ENCODE data around the gene MYO18A.
A peak's percentile ranks its signal among the peaks of the same experiment; 100 is the strongest.
"Not testable (repeated sequence)": the region's sequence is repeated elsewhere in the genome, so short reads cannot be mapped to it uniquely, and the experiment has no call there.

Gene MYO18A

DNA sequence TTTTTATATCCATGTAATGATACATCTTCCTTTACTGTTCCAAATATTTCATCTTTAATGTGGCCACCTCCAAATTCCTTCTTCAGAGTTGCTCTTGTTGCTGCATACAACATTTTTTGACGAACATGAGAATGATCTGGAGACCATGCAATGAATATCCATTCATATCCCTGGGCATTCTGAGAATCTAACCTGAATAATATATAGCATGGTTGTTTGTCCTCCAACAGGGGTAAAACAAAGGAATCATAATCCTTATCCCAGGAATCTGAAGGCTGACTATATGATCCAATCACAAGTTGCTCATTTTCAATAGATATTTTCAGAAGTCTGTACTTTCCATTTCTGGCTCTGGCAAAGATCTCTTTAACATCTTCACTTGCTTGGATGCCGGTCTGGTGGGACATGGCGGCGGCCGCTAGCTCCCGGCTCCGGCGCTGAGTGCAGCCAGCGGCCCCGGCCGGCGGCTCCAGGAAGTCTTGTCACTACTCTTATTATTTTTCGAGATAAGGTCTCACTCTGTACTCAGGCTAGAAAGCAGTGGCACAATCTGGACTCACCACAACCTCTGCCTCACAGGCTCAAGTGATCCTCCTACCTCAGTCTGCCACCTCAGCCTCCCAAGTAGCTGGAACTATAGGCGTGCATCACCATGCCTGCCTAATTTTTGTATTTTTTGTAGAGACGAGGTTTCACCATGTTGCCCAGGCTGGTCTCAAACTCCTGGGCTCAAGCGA, 24.0 kb upstream of the MYO18A start:
- H3K27ac Mint-ChIP-seq; H3K4me1 Mint-ChIP-seq; H3K4me3 Mint-ChIP-seq; H3K36me3 Mint-ChIP-seq; H3K9me3 Mint-ChIP-seq; DNase-seq (ENCODE audit: low spot score in 2 of 2): not testable (repeated sequence)
- peak; percentile 34 for ATAC-seq

DNA sequence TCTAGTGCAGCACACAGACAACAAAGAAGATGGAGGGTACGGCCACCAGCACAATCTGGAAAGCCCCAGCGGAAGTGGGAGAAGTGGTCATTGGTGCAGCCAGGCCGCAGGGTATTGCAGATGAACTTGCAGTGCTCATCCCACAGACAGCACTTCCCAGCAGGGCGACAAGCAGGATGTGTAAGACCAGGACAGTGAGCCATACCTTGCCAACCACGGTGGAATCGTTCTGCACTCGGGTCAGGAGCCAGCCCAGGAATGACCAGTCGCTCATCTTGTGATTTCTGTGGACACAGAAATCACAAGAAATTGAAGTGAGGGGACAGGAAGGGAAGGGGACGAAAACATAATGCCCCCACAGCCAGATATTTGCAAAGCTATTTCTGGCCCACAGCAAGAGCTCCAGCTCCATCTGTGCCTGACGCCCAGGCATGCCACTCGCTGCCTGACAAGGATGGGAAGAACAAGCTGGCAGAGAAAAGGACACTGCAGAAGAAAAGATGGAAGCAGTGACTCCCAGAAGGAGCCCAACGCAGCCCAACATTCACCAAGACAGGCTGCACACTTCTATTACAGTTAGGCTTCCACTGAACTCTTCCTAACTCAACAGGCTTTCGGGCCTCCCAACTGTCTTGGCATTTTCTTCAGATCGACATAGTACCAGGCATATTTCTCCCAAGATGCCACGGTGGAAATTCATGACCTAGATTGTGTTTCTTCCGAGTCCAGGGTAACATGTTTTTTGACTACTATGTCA, 17.5 kb upstream of the MYO18A start:
- ATAC-seq (no peak), DNase-seq (ENCODE audit: low spot score in 2 of 2) (no peak)
- Mint-ChIP-seq H3K4me3 (no peak overlapping the region), H3K36me3 (no peaks in the 10 kb centered on the region), H3K27ac (no peak overlapping the region), H3K9me3 (no peaks in the 10 kb centered on the region), H3K4me1 (no peaks in the 10 kb centered on the region)

DNA sequence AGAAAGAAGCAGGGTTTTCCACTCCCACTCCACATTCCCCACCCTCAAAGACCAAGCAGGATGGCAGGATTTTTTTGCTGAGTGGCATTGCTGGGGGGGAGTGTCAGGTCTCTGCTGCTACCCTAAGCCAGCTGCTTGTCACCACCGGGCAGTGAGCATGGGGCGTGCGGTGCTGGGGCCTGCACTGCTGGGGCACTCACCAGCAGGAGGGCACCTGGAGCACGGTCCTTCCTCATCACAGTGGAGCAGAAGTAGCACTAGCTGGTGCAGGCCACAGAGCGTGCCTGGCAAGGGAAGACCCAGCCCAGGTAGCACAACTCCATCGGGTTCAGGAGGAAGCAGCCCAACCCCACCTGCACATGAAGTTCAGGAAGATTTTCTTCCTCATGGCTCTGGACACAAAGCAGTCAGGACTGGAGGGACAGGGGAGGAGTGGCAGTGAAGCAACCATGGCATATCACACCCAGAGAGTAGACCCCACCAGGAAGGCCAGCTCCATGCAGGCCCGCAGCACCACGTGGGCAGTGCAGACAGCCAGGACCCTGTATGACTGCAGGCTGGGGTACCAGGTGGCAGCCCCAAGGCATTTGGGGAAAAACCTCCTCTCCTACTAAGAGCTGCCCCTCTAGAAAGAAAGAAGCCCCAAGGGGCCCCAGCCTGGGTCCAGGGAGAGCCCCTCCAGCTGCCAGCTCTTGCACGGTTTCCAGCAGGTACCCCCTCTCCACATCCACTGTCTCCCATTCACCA, 16.7 kb upstream of the MYO18A start:
- no peak overlapping the region for H3K4me3 Mint-ChIP-seq
- H3K36me3 Mint-ChIP-seq = no peaks in the 10 kb centered on the region
- H3K4me1 Mint-ChIP-seq = no peaks in the 10 kb centered on the region
- DNase-seq (ENCODE audit: low spot score in 2 of 2) (no peak), ATAC-seq (peak; percentile 45)
- no peak overlapping the region for H3K27ac Mint-ChIP-seq
- H3K9me3 Mint-ChIP-seq = no peaks in the 10 kb centered on the region

DNA sequence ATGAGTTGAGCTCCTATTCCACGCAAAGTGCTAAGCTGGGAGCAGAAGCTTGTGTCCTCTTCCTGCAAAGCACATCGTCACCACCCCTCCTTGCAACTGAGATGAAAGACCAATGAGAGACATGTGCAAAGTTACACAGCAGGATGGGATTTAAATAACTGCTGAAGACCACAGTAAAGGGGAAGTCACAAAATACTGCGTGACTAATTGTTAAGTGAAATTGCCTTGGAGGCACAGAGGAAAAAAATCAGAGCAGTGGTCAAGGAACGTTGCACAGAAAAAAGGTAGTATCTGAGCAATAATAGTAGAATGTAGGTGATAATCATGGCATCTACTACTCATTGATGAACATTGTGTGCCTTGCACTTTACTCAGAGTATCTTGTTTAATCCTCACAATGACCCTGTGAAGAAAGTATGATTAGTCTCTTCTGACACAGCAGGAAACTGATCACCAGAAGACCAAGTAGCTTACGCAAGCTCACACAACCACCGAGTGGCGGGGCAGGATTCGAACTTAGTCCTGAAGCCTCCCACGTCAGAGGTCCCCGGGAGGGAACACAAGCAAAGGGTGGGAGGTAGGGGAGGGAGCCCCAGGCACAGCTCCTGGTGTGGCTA, 15.4 kb upstream of the MYO18A start:
- Mint-ChIP-seq H3K36me3 (no peaks in the 10 kb centered on the region), H3K4me1 (no peaks in the 10 kb centered on the region)

DNA sequence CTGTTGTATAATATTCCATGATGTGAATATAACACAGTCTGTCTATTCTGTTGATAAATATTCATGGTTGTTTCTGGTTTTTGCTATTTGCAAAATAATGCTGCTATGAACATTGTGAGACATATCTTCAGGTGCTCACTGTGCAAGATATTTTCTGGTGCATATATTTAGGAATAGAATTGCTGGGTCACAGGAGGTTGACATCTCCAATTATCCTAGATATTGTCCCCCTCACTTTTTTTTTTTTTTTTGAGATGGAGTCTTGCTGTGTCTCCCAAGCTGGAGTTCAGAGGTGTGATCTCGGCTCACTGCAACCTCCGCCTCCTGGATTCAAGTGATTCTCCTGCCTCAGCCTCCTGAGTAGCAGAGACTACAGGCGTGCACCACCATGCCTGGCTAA, 14.5 kb upstream of the MYO18A start:
- DNase-seq (ENCODE audit: low spot score in 2 of 2) = no peak
- H3K4me1 Mint-ChIP-seq = no peaks in the 10 kb centered on the region

More for the DNA sequence above, 15.4 kb upstream of the MYO18A start:
- Mint-ChIP-seq H3K27ac (no peak overlapping the region), H3K9me3 (no peaks in the 10 kb centered on the region), H3K4me3 (no peak overlapping the region)
- ATAC-seq (peak; percentile 36), DNase-seq (ENCODE audit: low spot score in 2 of 2) (no peak)

DNA sequence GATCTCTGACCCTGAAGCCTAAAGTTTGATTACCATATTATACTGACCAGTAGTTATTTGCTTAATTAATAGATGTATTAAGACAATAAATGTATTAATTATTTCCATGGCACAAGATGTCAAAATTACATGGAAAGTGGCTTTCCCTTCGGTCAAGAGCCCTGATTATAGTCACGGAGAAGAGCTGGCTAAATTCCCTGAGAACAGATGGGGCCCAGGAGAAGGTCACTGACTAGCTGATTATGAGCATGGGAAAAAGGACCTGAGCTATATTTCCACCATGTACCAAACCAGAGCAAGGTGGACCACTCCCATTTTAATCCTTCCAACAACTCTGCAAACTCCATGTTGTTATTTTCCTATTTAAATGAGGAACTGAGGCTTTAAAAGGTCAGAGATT, 12.9 kb upstream of the MYO18A start:
- H3K4me3 Mint-ChIP-seq = no peak overlapping the region
- H3K36me3 Mint-ChIP-seq = no peaks in the 10 kb centered on the region
- H3K4me1 Mint-ChIP-seq = no peaks in the 10 kb centered on the region
- no peaks in the 10 kb centered on the region for H3K9me3 Mint-ChIP-seq
- H3K27ac Mint-ChIP-seq = no peak overlapping the region
- DNase-seq (ENCODE audit: low spot score in 2 of 2) (no peak), ATAC-seq (no peak)

More for the DNA sequence above, 14.5 kb upstream of the MYO18A start:
- no peak for ATAC-seq
- no peak overlapping the region for H3K4me3 Mint-ChIP-seq
- H3K36me3 Mint-ChIP-seq = no peaks in the 10 kb centered on the region
- H3K9me3 Mint-ChIP-seq = no peaks in the 10 kb centered on the region
- H3K27ac Mint-ChIP-seq = no peak overlapping the region

DNA sequence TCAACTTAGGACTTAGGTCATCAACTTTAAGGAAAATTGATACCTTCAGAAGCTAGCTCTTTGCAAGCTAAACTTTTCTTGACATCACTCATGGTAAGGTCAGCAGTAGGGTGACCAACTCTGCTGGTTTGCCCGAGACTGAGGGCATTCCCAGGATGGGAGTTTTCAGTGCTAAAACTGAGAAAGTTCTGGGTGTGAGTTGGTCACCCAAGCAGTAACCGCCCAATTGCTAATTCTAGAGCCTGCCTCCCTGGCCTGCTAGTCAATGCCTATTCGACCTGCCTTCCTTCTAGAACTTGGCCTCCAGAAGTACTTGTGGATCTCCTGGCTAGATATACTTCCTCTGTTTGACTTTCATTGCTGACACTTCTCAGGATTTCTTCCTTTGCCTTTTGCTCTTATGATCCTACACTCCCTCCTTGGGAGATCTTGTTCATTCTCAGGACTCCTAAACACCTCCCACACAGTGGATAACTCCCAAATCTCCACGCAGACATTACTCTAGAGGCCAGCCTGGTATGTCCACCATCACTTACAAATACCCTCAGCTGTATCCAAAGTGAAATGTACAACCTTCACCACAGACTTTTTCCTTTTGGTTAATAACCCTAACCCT, 10.5 kb upstream of the MYO18A start:
- no peaks in the 10 kb centered on the region for H3K9me3 Mint-ChIP-seq

DNA sequence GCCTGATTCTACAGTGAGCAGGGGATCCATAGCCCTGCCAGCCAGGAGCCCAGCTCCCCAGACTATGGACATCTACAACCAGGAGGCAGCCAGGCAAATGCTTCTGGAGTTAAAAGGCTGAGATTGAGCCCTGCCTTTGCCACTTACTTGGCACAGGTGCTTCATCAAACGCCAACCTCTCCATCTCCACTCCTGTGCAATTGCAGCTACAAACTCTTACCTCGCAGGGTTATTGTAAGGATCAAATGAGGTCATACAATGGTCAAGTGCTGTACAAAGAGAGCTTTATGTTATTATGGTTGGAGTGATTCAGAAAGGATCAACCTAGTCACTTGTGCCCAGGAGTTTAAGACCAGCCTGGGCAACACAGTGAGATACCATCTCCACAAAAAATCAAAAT, 9.8 kb upstream of the MYO18A start:
- H3K9me3 Mint-ChIP-seq = no peaks in the 10 kb centered on the region
- ATAC-seq (no peak), DNase-seq (ENCODE audit: low spot score in 2 of 2) (no peak)
- no peak overlapping the region for H3K4me3 Mint-ChIP-seq
- H3K4me1 Mint-ChIP-seq = no peaks in the 10 kb centered on the region
- no peaks in the 10 kb centered on the region for H3K36me3 Mint-ChIP-seq
- H3K27ac Mint-ChIP-seq = no peak overlapping the region

More for the DNA sequence above, 10.5 kb upstream of the MYO18A start:
- Mint-ChIP-seq H3K4me3 (no peak overlapping the region), H3K4me1 (no peaks in the 10 kb centered on the region), H3K36me3 (no peaks in the 10 kb centered on the region), H3K27ac (no peak overlapping the region)
- no peak for ATAC-seq
- no peak for DNase-seq (ENCODE audit: low spot score in 2 of 2)

DNA sequence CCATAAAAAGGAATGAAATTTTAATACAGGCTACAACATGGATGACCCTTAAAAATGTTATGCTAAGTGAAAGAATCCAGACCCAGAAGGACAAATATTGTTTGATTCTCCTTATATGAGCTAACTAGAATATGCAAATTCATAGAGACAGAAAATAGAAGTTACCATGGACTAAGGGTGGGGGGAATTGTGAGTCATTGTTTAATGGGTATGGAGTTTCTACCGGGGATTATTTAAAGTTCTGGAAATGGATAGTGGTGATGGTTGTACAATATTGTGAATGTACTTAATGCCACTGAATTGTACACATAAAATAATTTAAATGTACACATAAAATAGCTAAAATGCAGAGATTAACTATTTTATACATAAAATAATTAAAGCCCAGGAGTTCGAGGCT, 9.2 kb upstream of the MYO18A start:
- no peak overlapping the region for H3K27ac Mint-ChIP-seq
- DNase-seq (ENCODE audit: low spot score in 2 of 2) (no peak), ATAC-seq (no peak)
- H3K4me3 Mint-ChIP-seq = no peak overlapping the region
- H3K36me3 Mint-ChIP-seq = no peaks in the 10 kb centered on the region
- no peaks in the 10 kb centered on the region for H3K9me3 Mint-ChIP-seq
- no peaks in the 10 kb centered on the region for H3K4me1 Mint-ChIP-seq

DNA sequence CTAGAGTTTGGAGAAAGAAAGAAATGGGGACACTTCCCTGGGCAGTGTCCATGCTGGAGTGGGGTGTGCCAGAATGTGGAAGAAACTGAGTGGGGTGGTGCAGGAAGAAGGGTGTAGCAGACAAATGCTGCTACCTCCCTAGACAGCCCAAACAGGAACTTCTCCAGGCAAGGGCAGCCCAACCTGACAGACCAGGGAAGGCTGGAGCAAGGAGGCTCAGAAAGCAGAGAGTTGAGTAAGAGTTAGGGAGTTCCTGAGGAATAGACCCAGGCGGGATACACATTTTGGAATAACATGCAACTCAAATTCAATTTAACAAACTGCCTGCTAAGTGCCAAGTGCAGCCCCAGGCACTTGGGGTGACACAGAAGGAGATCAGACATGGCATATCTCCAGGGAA, 1.0 kb upstream of the MYO18A start:
- Mint-ChIP-seq H3K4me3 (no peak overlapping the region), H3K36me3 (no peaks in the 10 kb centered on the region), H3K27ac (peak overlapping the region; percentile 72), H3K4me1 (peaks cover 39% of the 10 kb centered on the region), H3K9me3 (no peaks in the 10 kb centered on the region)
- DNase-seq (ENCODE audit: low spot score in 2 of 2) (no peak), ATAC-seq (no peak)

DNA sequence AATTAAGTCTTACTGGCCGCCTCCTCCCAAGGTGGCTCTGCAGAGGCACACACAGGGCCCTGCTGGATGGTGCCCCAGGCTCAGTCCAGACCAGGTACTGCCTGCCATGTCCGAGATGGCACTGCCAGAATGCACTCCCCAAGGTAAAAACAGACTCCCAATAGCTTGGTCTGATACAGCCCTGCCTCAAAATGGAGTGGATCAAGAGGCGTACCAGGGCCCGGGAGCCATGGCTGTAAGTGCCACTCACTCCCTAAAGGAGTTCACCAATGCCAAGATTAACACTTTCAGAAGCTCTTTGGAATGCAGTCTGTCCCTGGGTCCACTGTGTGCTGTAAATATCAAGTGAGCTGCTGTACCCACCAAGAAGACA, 576 bp upstream of the MYO18A start:
- DNase-seq (ENCODE audit: low spot score in 2 of 2) = peak in 1 of 2 donors; percentile 59
- H3K27ac Mint-ChIP-seq = peak overlapping the region; percentile 72
- no peak for ATAC-seq

DNA sequence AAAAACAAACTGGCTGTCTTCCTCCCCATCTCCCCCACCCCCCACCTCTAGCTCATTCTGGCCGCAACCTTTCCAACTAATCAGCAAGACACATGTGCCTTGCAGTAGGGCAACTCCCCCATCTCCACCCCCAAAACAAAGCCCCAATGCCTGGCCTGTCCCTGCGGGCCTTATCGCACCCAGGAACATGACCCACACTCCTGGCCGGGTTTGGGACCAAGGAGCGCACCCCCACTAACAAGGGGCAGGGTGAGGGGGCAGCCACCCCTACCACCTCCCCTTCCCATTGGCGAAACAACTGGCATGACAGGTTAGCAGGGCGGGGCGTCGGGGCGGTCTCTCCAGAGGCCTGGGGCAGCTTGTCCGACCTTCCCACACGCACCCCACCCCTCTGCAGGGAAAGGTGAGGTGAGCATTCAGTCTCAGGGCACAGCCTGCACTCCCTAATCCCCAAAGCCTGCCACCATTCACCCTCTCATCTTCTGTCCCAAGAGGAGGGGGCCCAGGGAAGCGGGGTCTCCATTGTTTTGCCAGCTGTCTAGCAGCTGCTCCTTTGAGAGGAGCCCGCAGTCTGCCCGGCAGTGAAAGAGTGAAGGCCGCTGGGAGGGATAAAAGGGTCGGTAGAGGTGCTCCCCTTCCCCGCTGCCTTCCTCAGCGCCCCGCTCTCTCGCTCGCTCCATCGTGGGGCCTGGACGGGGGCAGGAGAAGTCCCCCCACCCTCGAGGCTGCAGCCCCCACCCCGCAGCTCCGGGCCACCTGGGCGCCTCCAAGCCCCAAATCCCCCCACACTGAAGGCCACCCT, 765 bp downstream of the MYO18A start:
- DNase-seq (ENCODE audit: low spot score in 2 of 2) (no peak), ATAC-seq (no peak)
- Mint-ChIP-seq H3K27ac (peak overlapping the region; percentile 97), H3K4me3 (peak overlapping the region; percentile 90), H3K36me3 (no peaks in the 10 kb centered on the region), H3K4me1 (peaks cover 43% of the 10 kb centered on the region), H3K9me3 (no peaks in the 10 kb centered on the region)

More for the DNA sequence above, 576 bp upstream of the MYO18A start:
- peak overlapping the region; percentile 90 for H3K4me3 Mint-ChIP-seq
- H3K36me3 Mint-ChIP-seq = no peaks in the 10 kb centered on the region
- peaks cover 43% of the 10 kb centered on the region for H3K4me1 Mint-ChIP-seq
- H3K9me3 Mint-ChIP-seq = no peaks in the 10 kb centered on the region

DNA sequence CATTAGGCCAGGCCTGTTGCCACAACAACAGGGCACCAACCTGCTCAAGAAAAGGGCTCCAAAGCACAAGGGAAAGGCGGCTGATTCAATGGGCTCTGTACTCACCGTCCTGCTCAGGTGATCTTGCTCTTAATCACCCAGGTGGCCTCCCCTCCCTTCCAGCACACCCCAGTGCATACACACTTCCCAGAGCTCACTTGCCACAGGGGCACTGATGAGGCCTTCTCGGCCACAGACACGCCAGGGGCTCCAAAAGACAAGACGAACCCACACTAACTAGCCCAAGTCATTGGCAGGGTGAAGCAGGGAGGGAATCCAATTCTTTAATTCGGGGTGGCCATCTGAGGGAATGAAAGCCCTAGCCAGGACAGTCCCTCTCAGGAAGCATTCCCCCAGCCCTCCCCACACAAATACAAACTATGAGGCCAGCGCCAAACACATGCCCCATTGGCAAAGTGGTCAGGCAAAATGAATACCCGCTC, 1.4 kb downstream of the MYO18A start:
- Mint-ChIP-seq H3K4me3 (peak overlapping the region; percentile 90), H3K27ac (peak overlapping the region; percentile 97), H3K36me3 (no peaks in the 10 kb centered on the region), H3K9me3 (no peaks in the 10 kb centered on the region), H3K4me1 (peaks cover 43% of the 10 kb centered on the region)
- DNase-seq (ENCODE audit: low spot score in 2 of 2) (no peak), ATAC-seq (no peak)

Measured in stimulated activated effector memory CD8-positive, alpha-beta T cell treated with anti-CD3 and anti-CD28 coated beads, Interleukin-12 subunit alpha, Interleukin-12 subunit beta, amount 100 ng/mL, for 72 hours (primary cell).